ENCODE results near the gene AMT.

Gene AMT

GRCh38 chr3:49387721-49388120, 34.6 kb downstream of the AMT start:
- no peak for DNase-seq

GRCh38 chr3:49386056-49386756, 36.1 kb downstream of the AMT start:
- no peak for DNase-seq

GRCh38 chr3:49385617-49386016, 36.7 kb downstream of the AMT start:
- DNase-seq = no peak

GRCh38 chr3:49383387-49383786, 38.9 kb downstream of the AMT start:
- no peak for DNase-seq

- DNase-seq = no peak
Observed at GRCh38 chr3:49378249-49378895, 43.9 kb downstream of the AMT start.

GRCh38 chr3:49377483-49377882, 44.8 kb downstream of the AMT start:
- peak; percentile 40 for DNase-seq

- DNase-seq = no peak
Observed at GRCh38 chr3:49371946-49372345, 50.3 kb downstream of the AMT start.

GRCh38 chr3:49370585-49371290, 51.5 kb downstream of the AMT start:
- DNase-seq = no peak
